Smooth muscle cell (in vitro differentiated cells): ENCODE measurements around the gene NPNT. TPM values are rescaled to one million over a fixed set of nuclear protein-coding genes. Genes with fewer than 3 reads are reported as not detected.

Experiments used
- DNase-seq: peaks from one replicate; lab custom pipeline; 2025; ENCODE audit not compliant: unreplicated experiment; lab: John Stamatoyannopoulos, UW
- H2AFZ ChIP-seq: fragments of 200-600 bp; sonication (generic); 2 replicates; pipeline ENCODE4 v1.6.0; 2016; ENCODE audit warnings: antibody characterized with exemption, low read depth, mild to moderate bottlenecking
- H3F3A ChIP-seq: fragments of 200-600 bp; sonication (generic); 2 replicates; pipeline ENCODE4 v1.6.0; 2017; ENCODE audit warnings: antibody characterized with exemption, low read depth
- H3K27ac ChIP-seq: fragments of 200-600 bp; sonication (generic); 2 replicates; pipeline ENCODE4 v1.5.1; 2016; ENCODE audit warnings: low read depth, mild to moderate bottlenecking
- H3K27me3 ChIP-seq: fragments of 200-600 bp; sonication (generic); 2 replicates; pipeline ENCODE4 v1.6.1; 2016; ENCODE audit warnings: low read depth, mild to moderate bottlenecking
- H3K36me3 ChIP-seq: fragments of 200-600 bp; sonication (generic); 2 replicates; pipeline ENCODE4 v1.5.1; 2016; ENCODE audit warnings: low read depth
- H3K4me1 ChIP-seq: fragments of 200-600 bp; sonication (generic); 2 replicates; pipeline ENCODE4 v1.5.1; 2016; ENCODE audit warnings: low read depth
- H3K4me2 ChIP-seq: fragments of 200-600 bp; sonication (generic); 2 replicates; pipeline ENCODE4 v1.6.0; 2016; ENCODE audit warnings: mild to moderate bottlenecking
- H3K4me3 ChIP-seq: fragments of 200-600 bp; sonication (generic); 2 replicates; pipeline ENCODE4 v1.5.1; 2016; ENCODE audit warnings: mild to moderate bottlenecking
- H3K79me2 ChIP-seq: fragments of 200-600 bp; sonication (generic); 2 replicates; pipeline ENCODE4 v1.6.0; 2016; ENCODE audit warnings: low read depth, mild to moderate bottlenecking
- H3K9ac ChIP-seq: fragments of 200-600 bp; sonication (generic); 2 replicates; pipeline ENCODE4 v1.6.0; 2016; ENCODE audit warnings: low read depth
- H3K9me3 ChIP-seq: fragments of 200-600 bp; sonication (generic); replicated peaks from 2 replicates; pipeline ENCODE4 v1.5.1; 2016; ENCODE audit warnings: low read depth
- H4K20me1 ChIP-seq: fragments of 200-600 bp; sonication (generic); 2 replicates; pipeline ENCODE4 v1.6.0; 2016; ENCODE audit warnings: low read depth
- CTCF ChIP-seq: fragments of 200-600 bp; sonication (generic); IDR thresholded peaks from 2 replicates; pipeline ENCODE4 v1.5.1; 2017; ENCODE audit warnings: borderline replicate concordance, mild to moderate bottlenecking, antibody characterized with exemption; ENCODE audit not compliant: insufficient read depth, poor library complexity, severe bottlenecking
- WGBS: methylation state at CpG from one replicate; pipeline ENCODE4 v1.1.7; 2016; ENCODE audit warnings: low lambda C conversion rate; 5-methylcytosine and 5-hydroxymethylcytosine counted together
- polyA plus RNA-seq: library from polyadenylated mRNA; unstranded; fragments of >200 nt; fragmentation: Nextera tagmentation; extraction: Ambion mirVana; gene quantifications from 2 replicates; pipeline ENCODE4 v1.2.1, GENCODE V29; 2016
- total RNA-seq: library from RNA; depleted of rRNA; stranded (reverse); fragments of >200 nt; gene quantifications from 2 replicates; pipeline ENCODE4 v1.2.3, GENCODE V29; 2014

NPNT gene
- total and polyA plus RNA-seq, 2 experiments from 2014 or later: 0.43 to 0.45 TPM

GRCh38 chr4:105896461-105896942 is 1.2 kb downstream of the NPNT start:
- peaks cover 3% of the 10 kb centered on the region for H3F3A ChIP-seq
- H3K27me3 ChIP-seq: peaks cover 84% of the 10 kb centered on the region
- H3K27ac ChIP-seq: no peak overlapping the region
- WGBS: 6% methylated on average over 21 of the region's 22 CpGs
- H3K9me3 ChIP-seq: no peaks in the 10 kb centered on the region
- H3K9ac ChIP-seq: no peak overlapping the region
- no peaks in the 10 kb centered on the region for H3K36me3 ChIP-seq
- TF ChIP-seq CTCF: no peak
- no peaks in the 10 kb centered on the region for H3K79me2 ChIP-seq
- H3K4me3 ChIP-seq: peak overlapping the region; percentile 55
- peak overlapping the region; percentile 70 for H2AFZ ChIP-seq
- no peak for DNase-seq
- peaks cover 4% of the 10 kb centered on the region for H3K4me1 ChIP-seq
- H3K4me2 ChIP-seq: peak overlapping the region; percentile 90
- no peaks in the 10 kb centered on the region for H4K20me1 ChIP-seq

- H3K27ac ChIP-seq: no peak overlapping the region
- TF ChIP-seq CTCF: no peak
These were observed 1.9 kb downstream of the NPNT start for GRCh38 chr4:105896984-105897775.

GRCh38 chr4:105900541-105900940 is 5.3 kb downstream of the NPNT start:
- H4K20me1 ChIP-seq: no peaks in the 10 kb centered on the region
- peaks cover 4% of the 10 kb centered on the region for H3K4me1 ChIP-seq
- peaks cover 54% of the 10 kb centered on the region for H3K27me3 ChIP-seq
- WGBS: 78% methylated on average over 2 of the region's 2 CpGs
- no peak for TF ChIP-seq CTCF
- H3K9me3 ChIP-seq: no peaks in the 10 kb centered on the region
- H3K36me3 ChIP-seq: no peaks in the 10 kb centered on the region
- no peak overlapping the region for H2AFZ ChIP-seq
- H3K27ac ChIP-seq: no peak overlapping the region
- peaks cover 3% of the 10 kb centered on the region for H3F3A ChIP-seq
- no peak overlapping the region for H3K4me2 ChIP-seq
- DNase-seq: no peak
- no peaks in the 10 kb centered on the region for H3K79me2 ChIP-seq
- no peak overlapping the region for H3K9ac ChIP-seq
- no peak overlapping the region for H3K4me3 ChIP-seq

More at GRCh38 chr4:105896984-105897775, 1.9 kb downstream of the NPNT start:
- no peak overlapping the region for H3K9ac ChIP-seq
- H2AFZ ChIP-seq: no peak overlapping the region
- H3K4me2 ChIP-seq: peak overlapping the region; percentile 90
- no peak for DNase-seq
- H3F3A ChIP-seq: peaks cover 3% of the 10 kb centered on the region
- no peaks in the 10 kb centered on the region for H3K36me3 ChIP-seq
- H3K4me1 ChIP-seq: peaks cover 4% of the 10 kb centered on the region
- H3K4me3 ChIP-seq: peak overlapping the region; percentile 55
- no peaks in the 10 kb centered on the region for H3K9me3 ChIP-seq
- H3K27me3 ChIP-seq: peaks cover 87% of the 10 kb centered on the region
- no peaks in the 10 kb centered on the region for H4K20me1 ChIP-seq
- WGBS: 23% methylated on average over 3 of the region's 3 CpGs
- no peaks in the 10 kb centered on the region for H3K79me2 ChIP-seq
